GM12878 (cell line): ENCODE results near the gene LCN12. TPM values are rescaled to one million over a fixed set of nuclear protein-coding genes. Genes with fewer than 3 reads are reported as not detected.

Source experiments
- BMI1 ChIP-seq: fragments of 450-650 bp; IDR thresholded peaks from 2 replicates; pipeline ENCODE4 v1.6.1; 2016; ENCODE audit warnings: mild to moderate bottlenecking, moderate library complexity, borderline replicate concordance
- FOXK2 ChIP-seq: fragments of 450-650 bp; IDR thresholded peaks from 2 replicates; pipeline ENCODE4 v1.6.1; 2017; ENCODE audit warnings: mild to moderate bottlenecking, moderate library complexity
- NFXL1 ChIP-seq: fragments of 450-650 bp; IDR thresholded peaks from 2 replicates; pipeline ENCODE4 v1.6.1; 2017; ENCODE audit warnings: antibody characterized with exemption, mild to moderate bottlenecking, borderline replicate concordance
- PRDM15 ChIP-seq: fragments of 450-650 bp; formaldehyde crosslinking; IDR thresholded peaks from 2 replicates; pipeline ENCODE4 v1.4.0; 2020; ENCODE audit warnings: mild to moderate bottlenecking, moderate library complexity
- SP1 ChIP-seq: IDR thresholded peaks from one replicate; pipeline ENCODE4 v1.6.1; 2011; ENCODE audit warnings: low read depth, low read length
- ZZZ3 ChIP-seq: IDR thresholded peaks from 2 replicates; pipeline ENCODE4 v1.6.1; 2011; ENCODE audit warnings: low read depth; ENCODE audit not compliant: control insufficient read depth, insufficient read length
- polyA plus RNA-seq, 11 experiments: library from polyadenylated mRNA; depleted of rRNA in 4 of 11; unstranded in 6 of 11; stranded (reverse) in 5 of 11; fragments of >200 nt; fragmentation: Nextera tagmentation in 4 of 11; fragmentation: Illumina TruSeq in 1 of 11; extraction: Ambion mirVana in 4 of 11; extraction: Trizol in 1 of 11; gene quantifications; 1 replicate in 1 of 11; 2 replicates in 10 of 11; pipeline versions ENCODE4 v1.2.1 to v1.2.3, GENCODE V29; 2011 to 2016; ENCODE audit warnings: inconsistent platforms in 2 of 11, missing spikeins in 2 of 11, low read depth in 1 of 11
- total RNA-seq, 4 experiments: library from RNA; depleted of rRNA in 3 of 4; stranded (reverse); fragments of >200 nt in 3 of 4; fragmentation: Illumina TruSeq in 1 of 4; extraction: Trizol in 1 of 4; gene quantifications; 2 replicates each; pipeline versions ENCODE4 v1.2.1 to v1.2.3, GENCODE V29; 2013 to 2021
- TF ChIP-seq, protein P1 (sequence below): fragments of 450-650 bp; IDR thresholded peaks from 2 replicates; pipeline ENCODE4 v1.6.1; 2017; ENCODE audit warnings: mild to moderate bottlenecking, low read depth, inconsistent platforms; ENCODE audit not compliant: poor library complexity, severe bottlenecking

Gene LCN12
- total and polyA plus RNA-seq, 10 of the 15 experiments (the other 5 are each of a cell fraction or from before 2014, with no cell fraction given), result 0.06 to 0.64 (median 0.40) TPM; not detected in 3

GRCh38 chr9:136960938-136961275 is 8.8 kb downstream of the LCN12 start (continued):
- TF ChIP-seq PRDM15 (CRISPR knock-in tag), result no peak
- TF ChIP-seq FOXK2, result no peak
- TF ChIP-seq ZZZ3, result no peak
- no peak for TF ChIP-seq SP1
- TF ChIP-seq NFXL1, result no peak
- TF ChIP-seq, protein P1, sequence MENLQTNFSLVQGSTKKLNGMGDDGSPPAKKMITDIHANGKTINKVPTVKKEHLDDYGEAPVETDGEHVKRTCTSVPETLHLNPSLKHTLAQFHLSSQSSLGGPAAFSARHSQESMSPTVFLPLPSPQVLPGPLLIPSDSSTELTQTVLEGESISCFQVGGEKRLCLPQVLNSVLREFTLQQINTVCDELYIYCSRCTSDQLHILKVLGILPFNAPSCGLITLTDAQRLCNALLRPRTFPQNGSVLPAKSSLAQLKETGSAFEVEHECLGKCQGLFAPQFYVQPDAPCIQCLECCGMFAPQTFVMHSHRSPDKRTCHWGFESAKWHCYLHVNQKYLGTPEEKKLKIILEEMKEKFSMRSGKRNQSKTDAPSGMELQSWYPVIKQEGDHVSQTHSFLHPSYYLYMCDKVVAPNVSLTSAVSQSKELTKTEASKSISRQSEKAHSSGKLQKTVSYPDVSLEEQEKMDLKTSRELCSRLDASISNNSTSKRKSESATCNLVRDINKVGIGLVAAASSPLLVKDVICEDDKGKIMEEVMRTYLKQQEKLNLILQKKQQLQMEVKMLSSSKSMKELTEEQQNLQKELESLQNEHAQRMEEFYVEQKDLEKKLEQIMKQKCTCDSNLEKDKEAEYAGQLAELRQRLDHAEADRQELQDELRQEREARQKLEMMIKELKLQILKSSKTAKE, result no peak
- no peak for TF ChIP-seq BMI1
